ENCODE measurements around the gene FAM89B.
"Not testable (repeated sequence)": the region's sequence is repeated elsewhere in the genome, so short reads cannot be mapped to it uniquely, and the experiment has no call there.

The FAM89B gene

DNA sequence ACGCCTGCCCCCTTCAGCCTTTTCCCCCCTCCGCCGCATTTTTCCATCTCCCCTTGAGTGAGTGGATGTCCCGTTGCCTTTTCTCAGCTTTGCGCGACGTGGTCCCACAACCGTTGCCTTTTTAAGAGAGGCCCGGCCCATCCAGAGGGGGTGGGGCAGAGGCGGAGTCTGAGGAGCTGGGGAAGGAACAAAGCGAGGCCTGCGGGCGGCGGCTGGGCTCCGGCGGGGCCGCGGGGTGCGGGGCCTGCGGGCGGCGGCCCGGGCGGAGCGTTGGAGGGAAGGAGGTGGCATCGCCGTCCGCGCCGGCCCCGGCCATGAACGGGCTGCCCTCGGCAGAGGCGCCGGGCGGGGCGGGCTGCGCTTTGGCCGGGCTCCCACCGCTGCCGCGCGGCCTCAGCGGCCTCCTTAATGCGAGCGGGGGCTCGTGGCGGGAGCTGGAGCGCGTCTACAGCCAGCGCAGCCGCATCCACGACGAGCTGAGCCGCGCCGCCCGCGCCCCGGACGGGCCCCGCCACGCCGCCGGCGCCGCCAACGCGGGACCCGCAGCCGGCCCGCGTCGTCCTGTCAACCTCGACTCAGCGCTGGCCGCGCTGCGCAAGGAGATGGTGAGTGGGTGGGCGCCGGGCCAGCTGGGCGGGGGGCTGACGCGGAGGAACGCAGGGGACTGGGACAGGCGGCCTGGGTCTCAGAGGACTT, at the start of gene FAM89B:
Gene FAM89B, plus strand, starts transcription at position 183 of the 696 bp plus-strand sequence. Its CDS starts 132 bp downstream, at position 315.
- DNase-seq = peak; percentile 96
- peak within 1 kb of the TSS; percentile 93 to 98 for H3K27ac ChIP-seq
- TF ChIP-seq, protein P1, sequence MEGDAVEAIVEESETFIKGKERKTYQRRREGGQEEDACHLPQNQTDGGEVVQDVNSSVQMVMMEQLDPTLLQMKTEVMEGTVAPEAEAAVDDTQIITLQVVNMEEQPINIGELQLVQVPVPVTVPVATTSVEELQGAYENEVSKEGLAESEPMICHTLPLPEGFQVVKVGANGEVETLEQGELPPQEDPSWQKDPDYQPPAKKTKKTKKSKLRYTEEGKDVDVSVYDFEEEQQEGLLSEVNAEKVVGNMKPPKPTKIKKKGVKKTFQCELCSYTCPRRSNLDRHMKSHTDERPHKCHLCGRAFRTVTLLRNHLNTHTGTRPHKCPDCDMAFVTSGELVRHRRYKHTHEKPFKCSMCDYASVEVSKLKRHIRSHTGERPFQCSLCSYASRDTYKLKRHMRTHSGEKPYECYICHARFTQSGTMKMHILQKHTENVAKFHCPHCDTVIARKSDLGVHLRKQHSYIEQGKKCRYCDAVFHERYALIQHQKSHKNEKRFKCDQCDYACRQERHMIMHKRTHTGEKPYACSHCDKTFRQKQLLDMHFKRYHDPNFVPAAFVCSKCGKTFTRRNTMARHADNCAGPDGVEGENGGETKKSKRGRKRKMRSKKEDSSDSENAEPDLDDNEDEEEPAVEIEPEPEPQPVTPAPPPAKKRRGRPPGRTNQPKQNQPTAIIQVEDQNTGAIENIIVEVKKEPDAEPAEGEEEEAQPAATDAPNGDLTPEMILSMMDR (IDR thresholded peaks at IDR 0.05) = no peak
- no peaks in the 10 kb centered on the region for H3K9me3 ChIP-seq
- H3K27me3 ChIP-seq = no peaks in the 10 kb centered on the region
- intact Hi-C loops (cut with DNase I; ENCODE audit: low total_unique reads) = no loop called here
- H3K4me3 ChIP-seq = peak within 1 kb of the TSS; percentile 94 to 96
- peaks cover 0 to 73% (median 54%) of the 10 kb centered on the region in 4 donors for H3K4me1 ChIP-seq
- H3K36me3 ChIP-seq = peaks cover 0 to 9% (median 0%) of the 10 kb centered on the region in 3 donors

DNA sequence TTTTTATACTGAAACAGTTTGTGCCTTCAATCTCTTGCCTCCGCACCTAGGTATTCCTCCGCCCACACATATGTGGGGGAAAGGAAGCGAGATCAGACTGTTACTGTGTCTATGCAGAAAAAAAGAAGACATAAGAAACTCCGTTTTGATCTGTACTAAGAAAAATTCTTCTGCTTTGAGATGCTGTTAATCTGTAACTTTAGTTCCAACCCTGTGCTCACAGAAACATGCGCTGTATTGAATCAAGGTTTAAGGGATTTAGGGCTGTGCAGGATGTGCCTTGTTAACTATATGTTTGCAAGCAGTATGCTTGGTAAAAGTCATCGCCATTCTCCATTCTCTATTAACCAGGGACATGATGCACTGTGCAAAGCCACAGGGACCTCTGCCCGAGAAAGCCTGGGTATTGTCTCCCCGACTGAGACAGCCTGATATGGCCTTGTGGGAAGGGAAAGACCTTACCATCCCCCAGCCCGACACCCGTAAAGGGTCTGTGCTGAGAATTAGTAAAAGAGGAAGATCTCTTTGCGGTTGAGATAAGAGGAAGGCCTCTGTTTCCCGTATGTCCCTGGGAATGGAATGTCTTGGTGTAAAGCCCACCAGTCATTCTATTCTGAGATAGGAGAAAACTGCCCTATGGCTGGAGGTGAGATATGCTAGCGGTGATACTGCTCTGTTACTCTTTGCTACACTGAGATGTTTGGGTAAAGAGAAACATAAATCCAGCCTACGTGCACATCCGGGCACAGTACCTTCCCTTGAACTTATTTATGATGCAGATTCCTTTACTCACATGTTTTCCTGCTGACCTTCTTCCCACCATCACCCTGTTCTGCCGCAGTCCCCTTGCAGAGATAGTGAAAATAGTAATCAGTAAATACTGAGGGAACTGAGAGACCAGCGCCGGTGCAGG, 49.4 kb upstream of the FAM89B start:
- peak in 1 of 2 donors; percentile 33 for DNase-seq
- H3K9me3 ChIP-seq; H3K4me3 ChIP-seq; H3K27me3 ChIP-seq; intact Hi-C loops (cut with DNase I; ENCODE audit: low total_unique reads); H3K27ac ChIP-seq: not testable (repeated sequence)
- H3K36me3 ChIP-seq = peaks cover 9 to 20% (median 10%) of the 10 kb centered on the region in 3 donors
- peaks cover 4 to 27% (median 21%) of the 10 kb centered on the region in 4 donors for H3K4me1 ChIP-seq

DNA sequence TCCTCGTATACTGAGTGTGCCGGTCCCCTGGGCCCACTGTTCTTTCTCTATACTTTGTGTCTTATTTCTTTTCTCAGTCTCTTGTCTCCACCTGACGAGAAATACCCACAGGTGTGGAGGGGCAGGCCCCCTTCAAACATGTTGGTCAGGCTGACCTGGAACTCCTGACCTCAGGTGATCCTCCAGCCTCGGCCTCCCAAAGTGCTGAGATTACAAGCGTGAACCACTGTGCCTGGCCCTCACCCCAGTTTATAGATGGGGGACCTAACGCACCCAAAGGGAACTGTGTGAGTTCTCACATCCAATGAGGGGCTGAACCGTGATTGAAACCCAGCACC, 48.7 kb upstream of the FAM89B start:
- intact Hi-C loops (cut with DNase I; ENCODE audit: low total_unique reads); H3K27ac ChIP-seq; DNase-seq; H3K4me3 ChIP-seq; H3K9me3 ChIP-seq; H3K27me3 ChIP-seq: not testable (repeated sequence)
- Histone ChIP-seq H3K4me1 (peaks cover 4 to 27% (median 21%) of the 10 kb centered on the region in 4 donors), H3K36me3 (peaks cover 9 to 27% (median 11%) of the 10 kb centered on the region in 3 donors)

DNA sequence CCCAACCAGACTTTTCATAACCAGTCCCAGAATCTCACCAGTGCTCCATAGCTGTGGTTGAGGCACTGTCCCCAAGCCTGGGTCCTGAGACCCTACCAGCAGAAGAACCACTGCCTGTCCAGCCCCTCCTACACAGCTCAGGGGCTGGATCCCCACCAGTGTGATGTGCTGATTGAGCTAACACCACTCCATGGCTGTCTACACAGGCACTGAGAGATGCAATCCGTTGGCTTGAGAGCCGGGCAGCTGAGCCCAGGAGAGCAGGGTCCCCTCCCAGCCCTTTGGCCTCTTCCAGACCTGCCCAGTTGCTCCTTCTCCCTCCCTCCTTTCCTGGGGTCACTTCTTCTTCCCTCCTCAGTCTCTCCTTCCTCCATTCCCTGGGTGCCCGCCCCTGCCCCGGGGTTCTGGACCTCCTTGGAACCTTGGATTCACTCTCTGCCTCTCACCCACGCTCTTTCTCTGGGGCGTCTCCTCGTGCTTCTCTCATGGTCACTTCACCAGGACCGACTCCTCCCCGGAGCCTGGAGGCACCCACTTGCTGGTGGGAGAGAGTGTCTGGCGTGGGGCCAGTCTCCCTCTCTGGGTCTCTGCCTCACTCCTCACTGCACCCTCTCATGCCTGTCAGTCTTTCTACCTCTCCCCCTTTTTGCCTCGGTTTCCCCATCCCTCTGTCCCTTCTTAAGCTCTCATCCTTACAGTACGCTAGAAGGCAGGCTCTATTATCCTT, 48.2 kb upstream of the FAM89B start:
- Histone ChIP-seq H3K4me3 (peak overlapping the region; percentile 82 to 98), H3K36me3 (peaks cover 9 to 32% (median 15%) of the 10 kb centered on the region in 3 donors), H3K27ac (peak overlapping the region; percentile 73 to 90), H3K9me3 (no peaks in the 10 kb centered on the region), H3K4me1 (peaks cover 4 to 27% (median 21%) of the 10 kb centered on the region in 4 donors), H3K27me3 (no peaks in the 10 kb centered on the region)
- TF ChIP-seq, protein P1 (IDR thresholded peaks at IDR 0.05) = no peak
- peak; percentile 67 to 84 for DNase-seq
- intact Hi-C loops (cut with DNase I; ENCODE audit: low total_unique reads) = no loop called here

DNA sequence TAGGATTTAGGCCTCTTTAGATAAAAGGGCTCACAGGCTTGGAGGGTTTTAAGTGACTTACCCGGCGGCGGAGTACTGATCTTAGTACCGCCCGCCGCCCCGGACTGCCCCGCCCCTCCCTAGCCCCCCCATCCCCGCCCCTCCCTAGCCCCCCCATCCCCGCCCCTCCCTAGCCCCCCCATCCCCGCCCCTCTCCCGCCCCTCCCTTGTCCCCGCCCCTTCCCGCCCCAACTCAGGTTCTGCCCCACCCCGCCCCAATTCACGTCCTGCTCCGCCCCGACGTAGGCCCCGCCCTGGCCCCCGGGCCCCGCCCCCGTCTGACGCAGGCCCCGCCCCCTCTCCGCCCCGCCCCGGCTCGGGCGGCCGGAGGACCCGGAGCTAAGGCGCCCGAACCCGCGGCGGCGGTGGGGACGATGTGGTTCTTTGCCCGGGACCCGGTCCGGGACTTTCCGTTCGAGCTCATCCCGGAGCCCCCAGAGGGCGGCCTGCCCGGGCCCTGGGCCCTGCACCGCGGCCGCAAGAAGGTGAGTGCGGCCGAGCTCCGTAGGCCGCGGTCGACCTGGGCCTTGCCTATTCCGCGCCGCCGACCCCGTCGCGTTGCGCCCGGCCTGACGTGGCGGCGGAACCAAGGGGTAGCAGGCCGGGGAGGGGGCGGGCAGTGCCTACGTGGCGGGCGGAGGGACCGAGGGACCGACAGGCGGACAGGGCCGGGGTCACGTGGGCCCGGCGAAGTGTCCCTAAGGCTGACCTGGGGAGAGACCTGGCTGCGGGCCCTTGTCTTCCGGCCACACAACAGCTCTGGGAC, 47.4 kb upstream of the FAM89B start, which contains the start of gene SCYL1:
Gene SCYL1, plus strand, starts transcription at position 343 of the 805 bp plus-strand sequence. Its CDS starts 71 bp downstream, at position 414.
- Histone ChIP-seq H3K27ac (peak within 1 kb of the TSS; percentile 90), H3K9me3 (no peaks in the 10 kb centered on the region), H3K4me3 (peak within 1 kb of the TSS; percentile 82 to 98), H3K36me3 (peaks cover 9 to 40% (median 15%) of the 10 kb centered on the region in 3 donors), H3K4me1 (peaks cover 4 to 27% (median 21%) of the 10 kb centered on the region in 4 donors), H3K27me3 (no peaks in the 10 kb centered on the region)
- intact Hi-C loops (cut with DNase I; ENCODE audit: low total_unique reads) = loop anchor here (5.0 kb wide), 1 partner anchor 87 kb away; the partner anchor contains the start of gene MAP3K11
- DNase-seq = peak; percentile 66 to 89
- TF ChIP-seq, protein P1 (IDR thresholded peaks at IDR 0.05) = peak in 1 of 2 experiments; percentile 11
